Adipocyte (in vitro differentiated cells): ENCODE results near the gene ZNF724.
"Not testable (repeated sequence)": the region's sequence is repeated elsewhere in the genome, so short reads cannot be mapped to it uniquely, and the experiment has no call there.

Experiments used
- DNase-seq: peaks from one replicate; pipeline ENCODE4 v3.0.0-alpha.2; 2015; ENCODE audit warnings: low read depth
- H3K27me3 ChIP-seq: replicated peaks from 2 replicates; pipeline ENCODE4 v1.7.0; 2013; ENCODE audit warnings: mild to moderate bottlenecking, low read length, moderate library complexity; ENCODE audit not compliant: control insufficient read depth, insufficient read depth
- H3K36me3 ChIP-seq: 2 replicates; pipeline ENCODE4 v1.7.0; 2013; ENCODE audit warnings: low read length, mild to moderate bottlenecking, moderate library complexity; ENCODE audit not compliant: control insufficient read depth, insufficient read depth, severe bottlenecking
- H3K4me1 ChIP-seq: 2 replicates; pipeline ENCODE4 v1.7.0; 2013; ENCODE audit warnings: mild to moderate bottlenecking, low read length, moderate library complexity; ENCODE audit not compliant: control insufficient read depth, insufficient read depth
- H3K4me3 ChIP-seq: 2 replicates; pipeline ENCODE4 v1.7.0; 2013; ENCODE audit warnings: mild to moderate bottlenecking, low read length, moderate library complexity
- H3K9ac ChIP-seq: 2 replicates; pipeline ENCODE4 v1.7.0; 2013; ENCODE audit warnings: mild to moderate bottlenecking, low read length, moderate library complexity
- H3K9me3 ChIP-seq: 2 replicates; pipeline ENCODE4 v1.7.0; 2013; ENCODE audit warnings: mild to moderate bottlenecking, low read length, moderate library complexity; ENCODE audit not compliant: control insufficient read depth

Gene ZNF724

GRCh38 chr19:23249911-23250649 lies at the start of gene ZNF724:
Gene ZNF724 (minus strand): TSS chr19:23250394. CDS start chr19:23250242, 152 bp downstream.
- Histone ChIP-seq H3K9me3 (no peaks in the 10 kb centered on the region), H3K9ac (peak within 1 kb of the TSS; percentile 90), H3K4me3 (peak within 1 kb of the TSS; percentile 94), H3K4me1 (no peaks in the 10 kb centered on the region), H3K27me3 (no peaks in the 10 kb centered on the region), H3K36me3 (no peaks in the 10 kb centered on the region)
- peak; percentile 98 for DNase-seq

- Histone ChIP-seq H3K9ac (no peak overlapping the region), H3K9me3 (peaks cover 17% of the 10 kb centered on the region), H3K4me1 (no peaks in the 10 kb centered on the region), H3K4me3 (no peak overlapping the region), H3K36me3 (no peaks in the 10 kb centered on the region), H3K27me3 (no peaks in the 10 kb centered on the region)
- DNase-seq: no peak
Observed at GRCh38 chr19:23294141-23294540, 43.9 kb upstream of the ZNF724 start.

GRCh38 chr19:23289966-23290365 lies 39.8 kb upstream of the ZNF724 start:
- not testable (repeated sequence) for DNase-seq, H3K36me3 ChIP-seq, H3K4me1 ChIP-seq, H3K27me3 ChIP-seq, H3K4me3 ChIP-seq, H3K9ac ChIP-seq, H3K9me3 ChIP-seq

GRCh38 chr19:23287620-23288019 lies 37.4 kb upstream of the ZNF724 start:
- Histone ChIP-seq H3K36me3 (no peaks in the 10 kb centered on the region), H3K27me3 (no peaks in the 10 kb centered on the region), H3K9me3 (peaks cover 4% of the 10 kb centered on the region), H3K9ac (no peak overlapping the region), H3K4me3 (no peak overlapping the region), H3K4me1 (no peaks in the 10 kb centered on the region)
- DNase-seq: no peak

- Histone ChIP-seq H3K4me3 (no peak overlapping the region), H3K9ac (no peak overlapping the region), H3K9me3 (peaks cover 4% of the 10 kb centered on the region), H3K4me1 (no peaks in the 10 kb centered on the region), H3K27me3 (no peaks in the 10 kb centered on the region), H3K36me3 (no peaks in the 10 kb centered on the region)
- peak; percentile 2 for DNase-seq
Observed at GRCh38 chr19:23286477-23286876, 36.3 kb upstream of the ZNF724 start.

GRCh38 chr19:23285948-23286347 lies 35.8 kb upstream of the ZNF724 start:
- H3K9ac ChIP-seq: no peak overlapping the region
- DNase-seq: no peak
- H3K36me3 ChIP-seq: no peaks in the 10 kb centered on the region
- H3K4me3 ChIP-seq: no peak overlapping the region
- peaks cover 4% of the 10 kb centered on the region for H3K9me3 ChIP-seq
- H3K4me1 ChIP-seq: no peaks in the 10 kb centered on the region
- no peaks in the 10 kb centered on the region for H3K27me3 ChIP-seq

- not testable (repeated sequence) for H3K9ac ChIP-seq, H3K4me1 ChIP-seq, H3K27me3 ChIP-seq, H3K36me3 ChIP-seq, H3K9me3 ChIP-seq, DNase-seq, H3K4me3 ChIP-seq
Observed at GRCh38 chr19:23285326-23285725, 35.1 kb upstream of the ZNF724 start.

- peak; percentile 56 for DNase-seq
Observed at GRCh38 chr19:23283925-23284324, 33.7 kb upstream of the ZNF724 start.

GRCh38 chr19:23281663-23282276 lies 31.6 kb upstream of the ZNF724 start:
- no peaks in the 10 kb centered on the region for H3K4me1 ChIP-seq
- no peaks in the 10 kb centered on the region for H3K27me3 ChIP-seq
- no peaks in the 10 kb centered on the region for H3K36me3 ChIP-seq
- DNase-seq: no peak
- no peak overlapping the region for H3K9ac ChIP-seq
- H3K9me3 ChIP-seq: no peaks in the 10 kb centered on the region
- H3K4me3 ChIP-seq: no peak overlapping the region

More at GRCh38 chr19:23283925-23284324, 33.7 kb upstream of the ZNF724 start:
- Histone ChIP-seq H3K36me3 (no peaks in the 10 kb centered on the region), H3K9me3 (peaks cover 4% of the 10 kb centered on the region), H3K4me3 (no peak overlapping the region), H3K27me3 (no peaks in the 10 kb centered on the region), H3K4me1 (no peaks in the 10 kb centered on the region), H3K9ac (no peak overlapping the region)

GRCh38 chr19:23278118-23278517 lies 27.9 kb upstream of the ZNF724 start:
- H3K9me3 ChIP-seq, H3K36me3 ChIP-seq, H3K27me3 ChIP-seq, H3K9ac ChIP-seq, H3K4me1 ChIP-seq, H3K4me3 ChIP-seq, DNase-seq: not testable (repeated sequence)

- Histone ChIP-seq H3K27me3 (no peaks in the 10 kb centered on the region), H3K36me3 (peaks cover 10% of the 10 kb centered on the region)
- DNase-seq: peak; percentile 96
Observed at GRCh38 chr19:23273590-23274412, 23.6 kb upstream of the ZNF724 start.

More at GRCh38 chr19:23273590-23274412, 23.6 kb upstream of the ZNF724 start:
- H3K4me3 ChIP-seq: peak overlapping the region; percentile 97
- no peaks in the 10 kb centered on the region for H3K9me3 ChIP-seq
- peak overlapping the region; percentile 91 for H3K9ac ChIP-seq
- peaks cover 3% of the 10 kb centered on the region for H3K4me1 ChIP-seq
